ENCODE measurements around the gene GLDN. TPM values are rescaled to one million over a fixed set of nuclear protein-coding genes. Genes with fewer than 3 reads are reported as not detected.

GLDN gene
- total RNA-seq, 1 experiment from 2014 or later: 1.3 TPM

GRCh38 chr15:51343466-51343865, 2.0 kb downstream of the GLDN start:
- H3K14ac ChIP-seq (ENCODE audit: insufficient read depth, low read length): no peak overlapping the region
- no peak overlapping the region for H3K56ac ChIP-seq (ENCODE audit: insufficient read length, low read depth, low read length)
- TF ChIP-seq CTCF (conservative IDR thresholded peaks at IDR 0.05): no peak
- no peak overlapping the region for H3T11ph ChIP-seq (ENCODE audit: low read length)
- Mint-ChIP-seq H3K4me3 (no peak overlapping the region), H3K9me3 (peaks cover 0 to 3% of the 10 kb centered on the region in 2 experiments; a peak in 1 of 5 replicates), H3K27me3 (ENCODE audit: low read depth) (peaks cover 58% of the 10 kb centered on the region), H3K27ac (no peak overlapping the region), H3K36me3 (ENCODE audit: insufficient read depth in 1 of 3, low read depth in 3 of 3) (no peaks in the 10 kb centered on the region; a peak in 1 of 7 replicates), H3K4me1 (peaks cover 5% of the 10 kb centered on the region in 2 experiments; a peak in 3 of 4 replicates)
- H3K9me3 ChIP-seq (ENCODE audit: control insufficient read depth, low read depth, low read length): no peaks in the 10 kb centered on the region
- H3K18ac ChIP-seq (ENCODE audit: insufficient read length, low read depth, low read length): no peak overlapping the region
- no peak overlapping the region for H2BK5ac ChIP-seq (ENCODE audit: insufficient read length, low read length)
- H3K4me1 ChIP-seq (ENCODE audit: insufficient read depth, low read length): no peaks in the 10 kb centered on the region
- H3K23me2 ChIP-seq (ENCODE audit: insufficient read length, low read depth, low read length, poor library complexity, severe bottlenecking): peaks cover 8% of the 10 kb centered on the region
- H3K27ac ChIP-seq (ENCODE audit: insufficient read length, low read depth, low read length): no peak overlapping the region
- no peak overlapping the region for H2AFZ ChIP-seq (ENCODE audit: low read length)
- no peak overlapping the region for H2BK20ac ChIP-seq (ENCODE audit: low read depth, low read length, poor library complexity, severe bottlenecking)
- no peak overlapping the region for H2BK12ac ChIP-seq (ENCODE audit: insufficient read length, low read depth, low read length)
- no peak overlapping the region for H3K4ac ChIP-seq (ENCODE audit: low read depth, low read length)
- H3K79me2 ChIP-seq (ENCODE audit: insufficient read depth, low read length): no peaks in the 10 kb centered on the region
- H3K79me1 ChIP-seq (ENCODE audit: insufficient read depth, low read depth, low read length, poor library complexity, severe bottlenecking): no peaks in the 10 kb centered on the region
- H4K8ac ChIP-seq (replicated peaks; ENCODE audit: insufficient read length, low read depth, low read length): no peak overlapping the region
- H3K27me3 ChIP-seq (ENCODE audit: insufficient read depth, low read length): peaks cover 21% of the 10 kb centered on the region; the same call in 1 of the 2 replicates
- no peak overlapping the region for H2BK120ac ChIP-seq (ENCODE audit: low read depth, low read length, poor library complexity, severe bottlenecking)
- no peak overlapping the region for H3K9ac ChIP-seq (ENCODE audit: extremely low read depth, insufficient read length, low read length)
- H4K20me1 ChIP-seq (ENCODE audit: control insufficient read depth, insufficient read depth, insufficient read length): no peaks in the 10 kb centered on the region
- no CpG with 5 or more reads among the region's 4 CpGs for WGBS (ENCODE audit: extremely low coverage, insufficient read length, low lambda C conversion rate)
- no peak overlapping the region for H4K5ac ChIP-seq (ENCODE audit: insufficient read length, low read depth, low read length)
- no peak for DNase-seq
- no peak overlapping the region for H3K4me2 ChIP-seq (ENCODE audit: insufficient read depth, insufficient read length, low read length)
- H2BK15ac ChIP-seq (ENCODE audit: low read depth, low read length): no peak overlapping the region
- no peak overlapping the region for H3K23ac ChIP-seq (ENCODE audit: insufficient read length, low read depth, low read length)
- no peak overlapping the region for H4K91ac ChIP-seq (ENCODE audit: insufficient read length, low read depth, low read length)
- H2AK5ac ChIP-seq (ENCODE audit: insufficient read length, low read length): no peak overlapping the region
